ENCODE measurements around the gene FIGNL2.

The FIGNL2 gene

GRCh38 chr12:51822261-51822616 lies 26.3 kb downstream of the FIGNL2 start:
- peak overlapping the region; percentile 10 for H3K4me3 ChIP-seq (ENCODE audit: control insufficient read depth, low read depth, low read length)
- DNase-seq (ENCODE audit: low read depth): no peak
- TF ChIP-seq CTCF (conservative IDR thresholded peaks at IDR 0.05; ENCODE audit: control insufficient read depth, insufficient read depth, low read depth, low read length): no peak

- DNase-seq (ENCODE audit: low read depth): no peak
- peak overlapping the region; percentile 48 for H3K4me3 ChIP-seq (ENCODE audit: control insufficient read depth, low read depth, low read length)
- no peak for TF ChIP-seq CTCF (conservative IDR thresholded peaks at IDR 0.05; ENCODE audit: control insufficient read depth, insufficient read depth, low read depth, low read length)
These were observed 26.9 kb downstream of the FIGNL2 start for GRCh38 chr12:51821440-51822260.

- H3K4me3 ChIP-seq (ENCODE audit: control insufficient read depth, low read depth, low read length): peak overlapping the region; percentile 48
- DNase-seq (ENCODE audit: low read depth): peak; percentile 39
- no peak for TF ChIP-seq CTCF (conservative IDR thresholded peaks at IDR 0.05; ENCODE audit: control insufficient read depth, insufficient read depth, low read depth, low read length)
These were observed 27.7 kb downstream of the FIGNL2 start for GRCh38 chr12:51820526-51821439.

GRCh38 chr12:51819736-51820525 lies 28.6 kb downstream of the FIGNL2 start:
- DNase-seq (ENCODE audit: low read depth): no peak
- no peak overlapping the region for H3K4me3 ChIP-seq (ENCODE audit: control insufficient read depth, low read depth, low read length)
- no peak for TF ChIP-seq CTCF (conservative IDR thresholded peaks at IDR 0.05; ENCODE audit: control insufficient read depth, insufficient read depth, low read depth, low read length)

- peak; percentile 91 for DNase-seq (ENCODE audit: low read depth)
These were observed 29.8 kb downstream of the FIGNL2 start for GRCh38 chr12:51818566-51819300.

More at GRCh38 chr12:51818566-51819300, 29.8 kb downstream of the FIGNL2 start:
- no peak overlapping the region for H3K4me3 ChIP-seq (ENCODE audit: control insufficient read depth, low read depth, low read length)
- TF ChIP-seq CTCF (conservative IDR thresholded peaks at IDR 0.05; ENCODE audit: control insufficient read depth, insufficient read depth, low read depth, low read length): no peak

All from fibroblast of mammary gland (primary cell).